Cardiac septum (tissue), 1 donor: ENCODE measurements around the gene DLG2. TPM values are rescaled to one million over a fixed set of nuclear protein-coding genes. Genes with fewer than 3 reads are reported as not detected.

Experiments
- DNase-seq: peaks from one replicate; pipeline ENCODE4 v3.0.0-alpha.2; 2020; ENCODE audit warnings: low spot score
- intact Hi-C: fragments of 100-400 bp; cut with DNase I; formaldehyde crosslinking; loops from one replicate; pipeline ENCODE4 v1.14.0; 2022
- total RNA-seq: library from RNA; stranded (reverse); fragmentation: NEBNext Ultra II Directional; extraction: Animal tissue kit (Norgen Biotek cat#: 25700); gene quantifications from one replicate; pipeline ENCODE4 v1.2.1, GENCODE V29; 2021
- donor health status: DM: no; HTN: no; CAD: no.

DLG2 gene
- total RNA-seq, 1 donor from 2014 or later: 9.9 TPM

DNA sequence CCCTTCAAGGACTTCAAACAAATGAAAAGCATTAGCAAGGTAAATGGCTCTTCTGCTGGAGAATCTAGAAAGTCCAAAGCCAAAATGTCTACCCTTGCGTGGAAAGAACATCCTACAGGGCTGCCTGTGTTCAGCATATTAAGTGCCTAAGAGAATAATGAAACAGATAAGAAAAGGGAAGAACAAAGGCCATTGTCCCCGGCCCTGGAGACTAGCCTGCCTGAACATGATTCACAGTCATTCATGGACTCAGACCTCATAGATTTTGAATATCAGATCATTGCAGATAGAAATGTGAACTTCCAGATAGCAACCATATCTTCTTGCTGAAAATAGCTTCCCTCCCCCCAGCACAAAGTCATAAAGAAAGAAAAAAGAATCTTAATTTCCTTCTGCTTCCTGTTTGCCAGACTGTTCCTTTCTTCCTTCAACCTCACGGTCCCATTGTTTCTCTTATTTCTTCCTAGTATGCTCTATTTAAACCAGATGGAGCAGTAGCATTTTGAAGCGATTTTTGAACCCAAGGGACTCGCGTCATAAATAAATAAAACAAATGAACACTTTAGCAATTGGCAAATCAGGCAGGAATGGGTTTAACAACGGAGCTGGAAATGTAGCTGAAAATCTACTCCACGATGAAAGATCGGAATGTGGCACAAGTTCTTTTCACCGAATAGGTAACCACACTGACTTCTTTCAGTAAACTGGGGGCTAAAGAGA lies 1932.8 kb downstream of the DLG2 start:
- no peak for DNase-seq
- intact Hi-C loops: no loop called here

DNA sequence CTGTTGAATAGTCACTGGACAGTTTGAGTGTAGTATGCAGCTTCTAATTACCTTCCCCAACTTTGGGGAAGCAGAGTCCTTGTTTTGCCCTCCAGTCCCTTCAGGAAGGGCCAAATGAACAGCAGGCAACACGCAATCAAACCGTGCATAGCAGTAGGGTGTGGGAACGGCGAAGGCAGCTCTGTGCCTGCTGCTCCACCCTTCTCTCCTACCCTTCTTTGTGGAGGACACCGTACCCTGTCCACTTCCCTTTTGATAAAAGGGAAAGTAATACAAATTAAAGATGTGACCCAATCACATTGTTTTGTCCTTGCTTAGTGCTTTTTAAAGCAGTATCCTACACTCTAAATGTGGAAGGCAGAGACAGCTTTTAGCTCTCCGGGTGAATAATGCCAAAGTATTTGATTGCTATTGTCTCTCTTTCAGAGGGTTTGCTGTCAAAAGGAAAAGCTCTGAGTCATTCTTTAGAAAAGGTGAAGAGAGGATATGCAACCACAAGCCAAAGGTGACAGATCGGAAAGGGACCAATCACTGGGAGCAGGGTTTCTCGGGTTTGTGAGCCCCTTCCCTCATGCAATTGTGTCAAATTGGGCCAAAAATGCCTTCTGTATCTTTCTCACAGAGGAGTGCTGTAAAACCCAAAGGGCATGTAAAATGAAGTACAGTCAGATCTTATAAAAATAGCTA lies 1933.7 kb downstream of the DLG2 start:
- DNase-seq: no peak
- intact Hi-C loops: no loop called here

DNA sequence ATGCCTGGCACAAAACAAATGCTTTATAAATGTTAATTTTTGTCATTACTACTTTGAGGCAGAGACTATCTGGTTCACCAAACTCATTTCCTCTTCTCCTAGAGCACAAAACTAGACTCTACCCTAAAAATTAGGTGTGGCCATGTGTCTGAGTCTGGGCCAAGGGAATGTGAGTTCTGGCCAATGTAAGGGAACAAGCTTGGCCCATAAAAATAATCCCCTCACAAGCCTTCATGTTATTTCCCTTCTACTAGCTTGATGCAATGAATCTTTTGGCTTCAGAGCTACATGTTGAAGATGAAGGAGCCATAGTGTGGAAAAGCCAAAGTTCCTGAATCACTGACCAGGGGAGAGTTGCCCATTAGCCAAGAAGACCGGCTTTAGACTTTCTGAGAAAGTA lies 1934.5 kb downstream of the DLG2 start:
- intact Hi-C loops: no loop called here
- DNase-seq: no peak

DNA sequence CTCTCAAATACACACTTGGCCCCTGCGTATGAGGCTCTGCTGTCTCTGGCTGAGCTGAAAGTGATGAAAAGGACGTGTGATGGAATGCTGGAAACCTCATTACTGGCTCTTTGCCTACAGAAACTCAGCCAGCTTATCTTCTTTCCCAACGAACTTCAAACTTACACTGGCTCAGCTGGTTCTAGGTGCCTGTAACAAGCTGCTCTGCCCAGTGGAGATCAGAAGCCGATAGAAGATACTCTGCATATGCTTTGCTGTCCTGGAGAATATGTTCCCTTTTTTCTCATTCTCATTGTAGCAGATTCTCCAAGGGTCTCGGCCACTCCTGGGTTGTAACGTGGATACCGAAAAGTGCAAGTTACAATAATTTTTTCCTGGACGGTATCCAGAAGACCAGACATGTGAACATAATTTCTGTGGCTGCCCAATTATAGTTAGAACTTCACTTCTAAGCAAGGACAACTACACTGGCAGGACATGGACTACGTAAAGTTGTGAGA lies 1935.6 kb downstream of the DLG2 start:
- intact Hi-C loops: no loop called here
- DNase-seq: no peak

DNA sequence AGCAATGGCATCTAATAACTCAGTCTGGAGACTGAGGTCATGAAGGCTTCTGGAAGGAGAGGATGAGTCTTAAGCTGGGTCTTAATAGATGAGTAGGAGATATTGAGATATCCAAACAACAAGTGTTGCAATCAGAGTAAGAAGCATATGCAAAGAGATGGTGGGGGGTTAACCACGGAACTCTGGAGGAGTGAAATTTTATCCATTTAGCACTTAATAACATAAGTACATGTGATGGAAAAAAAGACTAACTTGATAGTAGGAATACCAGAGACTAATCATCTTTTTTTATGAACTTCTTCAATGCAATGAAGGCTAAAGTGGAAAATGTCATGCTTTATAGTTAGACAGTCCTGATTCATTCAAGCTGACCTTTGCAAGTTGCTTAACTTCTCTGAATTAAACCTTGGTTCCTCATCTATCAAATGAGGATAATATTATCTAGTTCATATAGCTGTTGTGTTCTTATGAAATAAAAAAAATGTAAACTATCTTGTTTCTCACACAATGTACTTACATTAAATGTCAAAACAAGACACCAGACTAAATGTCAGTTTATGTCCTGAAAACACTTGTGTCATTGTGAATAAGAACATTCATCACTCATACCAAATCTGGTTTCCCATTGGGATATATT lies 1937.9 kb downstream of the DLG2 start:
- DNase-seq: no peak
- intact Hi-C loops: no loop called here

DNA sequence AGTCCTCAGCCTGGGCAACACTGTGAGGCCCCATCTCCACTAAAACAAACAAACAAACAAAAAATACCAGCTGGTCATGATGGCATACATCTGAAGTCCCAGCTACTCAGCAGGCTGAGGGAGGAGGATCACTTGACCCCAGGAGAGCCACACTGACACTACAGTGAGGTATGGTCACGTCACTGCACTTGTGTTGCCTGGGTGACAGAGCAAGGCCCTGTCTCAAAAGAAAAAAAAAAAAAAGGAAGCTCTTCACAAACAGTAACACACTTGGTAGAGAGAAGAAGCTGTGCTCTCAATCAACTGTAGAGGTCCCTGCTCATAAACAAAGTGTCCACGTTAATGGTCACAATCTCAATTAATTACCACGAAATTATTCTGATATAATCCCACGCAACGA lies 1939.4 kb downstream of the DLG2 start:
- intact Hi-C loops: no loop called here

DNA sequence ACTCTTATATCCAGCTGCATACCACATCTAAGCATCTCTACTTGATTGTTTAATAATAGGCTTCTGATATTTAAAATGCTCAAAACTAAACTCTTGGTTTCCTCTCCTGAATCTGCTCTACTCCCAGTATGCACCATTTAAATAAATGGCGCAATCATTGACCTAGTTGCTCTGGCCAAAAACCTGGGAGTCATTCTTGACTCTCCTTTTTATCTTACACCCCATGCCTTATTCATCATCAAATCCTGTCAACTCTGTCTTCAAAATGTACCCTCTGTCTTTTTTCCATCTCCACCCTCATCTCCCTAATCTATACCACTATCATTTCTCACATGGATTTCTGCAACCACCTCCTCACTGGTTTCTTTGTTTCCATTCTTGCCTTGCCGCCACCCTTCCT lies 1941.4 kb downstream of the DLG2 start:
- intact Hi-C loops: no loop called here

More for the DNA sequence above, 1939.4 kb downstream of the DLG2 start:
- no peak for DNase-seq

DNA sequence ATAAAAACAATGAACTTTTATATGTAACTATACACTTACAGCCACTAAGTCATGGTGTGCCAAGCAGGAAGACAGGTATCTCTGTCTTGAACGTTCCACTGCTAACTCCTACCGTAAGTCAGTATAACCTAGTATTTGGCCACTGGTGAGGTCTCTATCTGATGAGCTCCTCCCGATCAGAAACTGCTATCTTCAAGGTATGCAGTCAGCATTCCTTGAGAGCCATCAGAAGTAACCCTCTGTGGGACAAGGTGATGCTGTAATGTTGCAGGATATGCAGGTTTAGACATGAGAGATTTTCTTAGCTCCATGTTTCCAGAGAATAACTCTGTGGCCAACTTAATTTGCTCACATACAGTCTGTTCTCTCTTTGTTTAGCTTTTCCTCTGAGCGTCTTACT lies 1943.1 kb downstream of the DLG2 start:
- intact Hi-C loops: no loop called here
- no peak for DNase-seq

More for the DNA sequence above, 1941.4 kb downstream of the DLG2 start:
- no peak for DNase-seq

DNA sequence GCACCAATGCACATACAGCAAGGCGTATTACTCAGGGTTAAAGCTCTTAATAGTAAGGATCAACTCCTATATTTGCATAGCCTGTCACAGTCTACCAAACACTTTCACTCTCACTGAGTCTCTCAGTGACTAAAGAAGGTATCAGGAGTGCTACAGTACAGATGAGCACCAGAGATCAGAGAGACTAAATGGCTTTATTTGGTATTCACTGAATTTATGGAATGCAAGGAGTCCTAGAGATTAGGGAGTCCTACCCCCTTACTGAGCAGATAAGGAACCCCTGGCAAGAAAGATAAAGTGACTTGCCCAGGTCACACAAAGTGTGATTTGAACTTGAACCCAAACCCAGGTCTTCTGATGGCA lies 1944.6 kb downstream of the DLG2 start:
- intact Hi-C loops: no loop called here
- DNase-seq: no peak

DNA sequence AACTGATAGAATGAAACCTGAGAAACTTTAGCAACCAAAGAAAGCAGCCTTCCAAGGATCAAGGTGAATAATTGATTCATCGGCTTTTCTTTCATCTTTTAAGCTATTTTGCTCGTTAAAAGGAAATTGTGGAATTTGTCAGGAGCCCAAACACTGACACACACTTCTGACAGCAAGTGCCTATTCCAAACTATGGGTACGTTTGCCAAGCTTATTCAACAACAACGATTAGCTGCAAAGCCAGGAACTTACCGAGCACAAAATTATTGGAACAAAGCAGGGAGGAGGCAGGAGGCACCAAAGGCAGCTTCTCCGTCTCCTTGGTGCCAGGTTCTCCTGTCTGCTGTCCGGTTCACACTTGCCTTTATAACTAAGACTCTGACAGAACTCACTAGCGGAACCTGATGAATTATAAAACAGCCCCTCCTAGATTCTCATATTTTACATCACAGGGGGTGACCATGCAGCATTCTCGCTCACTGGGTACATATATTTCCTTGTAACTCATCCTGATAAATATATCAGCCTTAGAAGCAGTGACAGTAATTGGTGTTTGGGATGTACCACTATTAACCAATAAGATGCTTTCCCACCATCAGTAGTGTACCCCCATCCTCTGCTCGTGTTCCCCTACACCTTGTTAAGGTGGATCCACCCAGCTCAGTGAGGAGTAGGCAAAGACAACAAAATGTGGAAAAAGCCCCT lies 1945.1 kb downstream of the DLG2 start:
- intact Hi-C loops: no loop called here
- DNase-seq: no peak

DNA sequence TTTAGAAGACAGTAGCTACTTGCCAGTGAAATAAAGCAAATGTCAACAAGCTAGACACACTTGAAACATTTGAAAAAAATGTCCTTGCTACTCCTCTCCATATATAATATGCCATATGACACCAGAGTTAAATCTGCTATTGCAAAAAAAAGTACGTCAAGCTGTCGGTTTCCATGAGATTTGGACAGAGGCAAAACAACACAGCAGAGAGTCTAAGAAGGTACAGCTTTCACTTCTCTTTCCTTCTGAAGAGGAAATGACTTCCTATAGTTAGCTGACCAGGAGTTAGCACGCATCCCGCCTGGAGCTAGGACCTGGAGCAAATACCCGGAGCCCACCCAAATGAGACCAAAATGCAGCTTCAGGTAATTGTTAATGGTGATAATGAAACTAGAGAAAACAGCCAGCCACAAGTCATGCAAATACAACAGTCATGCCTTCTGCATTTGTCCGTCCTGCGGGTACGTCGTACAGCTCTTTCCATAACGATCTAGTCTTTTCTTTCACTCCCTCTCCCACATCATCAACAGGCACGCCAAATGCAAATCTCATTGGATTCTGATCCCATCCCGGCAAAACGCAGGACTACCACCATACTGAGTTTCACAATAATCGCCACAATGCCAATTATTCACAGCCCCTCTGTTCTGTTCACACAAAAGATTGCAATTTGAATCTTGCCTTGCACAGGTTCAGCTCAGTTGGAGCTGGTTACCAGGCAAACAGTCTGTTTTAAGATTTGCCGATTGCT lies 1945.9 kb downstream of the DLG2 start:
- DNase-seq: no peak
- intact Hi-C loops: no loop called here

DNA sequence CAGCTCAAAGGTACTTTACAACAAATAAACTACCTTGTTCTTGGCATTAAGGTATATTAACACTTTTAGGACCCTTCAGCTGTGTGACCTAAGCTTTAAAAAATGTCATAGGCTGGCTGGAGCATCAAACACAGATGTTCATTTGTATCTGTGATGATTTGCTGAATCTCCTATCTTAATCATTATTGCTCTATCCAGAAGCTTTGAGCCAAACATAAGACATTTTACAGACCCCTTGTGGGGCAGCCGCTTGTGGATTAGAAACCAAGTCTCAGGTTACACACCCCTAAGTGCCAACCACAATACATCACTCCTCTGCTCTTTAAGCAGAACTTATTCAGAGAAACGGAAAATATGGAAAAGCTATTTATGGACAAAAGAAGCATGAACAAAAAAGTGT lies 1946.8 kb downstream of the DLG2 start:
- intact Hi-C loops: no loop called here
- DNase-seq: no peak

DNA sequence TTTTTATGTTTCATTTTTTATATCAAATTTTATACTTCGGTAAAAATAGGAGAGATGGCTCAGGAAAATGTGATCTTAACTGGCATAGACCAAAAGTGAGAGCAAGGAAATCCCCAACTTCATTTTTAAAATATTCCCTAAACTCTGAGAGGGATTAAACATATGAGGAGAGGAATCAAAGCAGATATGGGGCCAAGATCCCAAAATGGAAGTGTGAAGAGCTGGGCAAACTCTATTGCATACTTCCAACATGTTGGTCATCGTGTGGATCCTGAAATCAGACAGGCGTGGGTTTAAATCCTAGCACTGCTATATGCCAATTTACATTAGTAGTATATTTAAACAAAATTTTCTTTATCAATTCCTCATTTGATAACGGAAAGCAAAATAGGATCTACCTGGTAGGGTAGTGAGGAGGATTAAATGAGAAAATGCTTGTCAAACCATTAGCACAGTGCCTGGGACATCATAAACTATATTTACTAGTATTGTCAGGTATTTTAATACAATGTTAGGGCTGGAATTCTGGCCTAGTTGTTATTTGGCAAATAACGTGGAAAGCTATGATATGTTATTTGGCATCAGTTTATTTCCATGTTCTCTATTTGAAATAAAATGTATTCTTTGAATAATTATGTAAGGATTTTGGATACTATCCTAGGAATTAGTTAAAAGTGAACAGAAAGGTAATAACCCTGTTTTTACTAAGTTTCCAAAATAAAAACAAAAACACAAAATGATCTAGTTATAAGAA lies 1948.1 kb downstream of the DLG2 start:
- DNase-seq: no peak
- intact Hi-C loops: no loop called here

DNA sequence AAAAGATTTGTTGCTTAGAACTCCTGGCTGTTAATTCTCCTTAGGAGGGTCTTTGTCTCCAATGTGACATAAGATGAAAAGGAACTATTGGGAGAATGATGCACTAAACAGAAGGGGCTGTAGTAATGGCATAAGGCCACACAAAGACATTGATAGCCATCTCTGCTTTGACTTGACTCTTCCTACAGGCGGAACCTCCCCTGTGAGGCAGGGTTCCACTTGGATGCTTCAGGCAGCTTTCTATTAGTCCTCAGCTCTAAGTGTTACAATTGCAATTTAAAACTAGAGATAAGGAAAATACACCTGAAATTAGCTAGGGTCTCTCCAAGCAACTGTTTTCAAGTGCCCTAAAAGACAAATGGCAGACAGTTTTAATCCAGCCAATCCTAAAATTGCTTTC lies 1949.4 kb downstream of the DLG2 start:
- no peak for DNase-seq
- intact Hi-C loops: no loop called here

DNA sequence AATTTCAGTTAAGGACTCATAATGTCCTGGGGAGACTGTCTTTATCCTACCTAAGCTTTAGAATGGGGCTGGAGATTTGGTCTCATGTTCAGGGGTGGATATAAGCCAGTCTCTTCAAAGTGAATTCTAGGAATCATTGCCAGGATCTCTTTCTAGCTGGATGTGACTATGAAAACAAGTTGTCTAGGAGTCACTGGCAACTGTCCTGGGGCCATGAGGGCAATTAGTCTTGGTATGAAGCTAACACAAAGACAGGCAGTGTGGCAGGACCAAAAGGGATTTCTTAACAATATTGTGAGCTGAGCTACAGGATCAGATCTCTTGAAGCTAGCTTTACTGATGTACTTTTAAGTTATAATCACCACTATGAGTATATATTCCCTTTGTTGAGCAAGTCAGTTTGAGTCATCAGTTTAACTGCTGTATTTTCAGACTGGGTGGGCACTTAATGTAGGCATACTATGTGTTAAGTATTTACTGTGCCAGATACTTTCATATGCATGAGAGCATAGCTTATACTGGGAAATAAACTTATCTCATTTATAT lies 1951.0 kb downstream of the DLG2 start:
- no peak for DNase-seq
- intact Hi-C loops: no loop called here

DNA sequence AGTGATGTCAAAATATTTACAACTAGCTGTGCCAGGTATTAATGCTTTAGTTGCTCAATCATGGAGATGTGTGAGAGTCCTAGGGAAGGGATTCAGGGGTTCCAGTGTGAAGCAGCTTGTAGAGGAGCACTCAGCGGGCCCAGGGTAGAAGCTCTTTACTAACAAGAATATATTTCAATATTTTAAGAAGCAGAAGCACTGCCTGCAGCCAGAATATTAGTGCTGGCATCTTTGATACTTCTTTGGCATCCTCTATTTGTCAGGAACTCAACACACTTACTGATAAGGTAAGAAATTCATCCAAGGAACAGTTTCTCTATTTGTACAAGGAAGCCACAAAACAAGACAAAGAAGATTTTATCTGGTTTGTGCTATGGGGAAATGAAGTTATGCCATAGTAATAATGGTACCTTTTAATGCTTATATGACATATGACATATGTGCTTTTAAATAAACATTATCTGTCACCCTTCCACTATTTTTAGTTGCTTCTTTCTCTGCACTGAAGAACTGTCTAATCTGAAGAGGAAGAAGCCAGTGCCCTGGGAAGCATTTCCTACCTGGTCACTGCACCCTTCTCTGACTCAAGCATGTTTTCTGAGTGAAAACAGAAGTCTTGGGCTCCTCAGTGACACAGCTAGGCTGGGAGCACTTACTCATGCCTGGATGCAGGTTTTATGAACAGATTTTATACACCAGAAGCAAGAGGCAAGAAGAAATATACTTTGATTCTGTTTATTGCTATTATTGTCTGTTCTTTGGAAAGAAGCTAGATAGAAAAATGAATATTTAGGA lies 1952.8 kb downstream of the DLG2 start:
- intact Hi-C loops: no loop called here
- no peak for DNase-seq

DNA sequence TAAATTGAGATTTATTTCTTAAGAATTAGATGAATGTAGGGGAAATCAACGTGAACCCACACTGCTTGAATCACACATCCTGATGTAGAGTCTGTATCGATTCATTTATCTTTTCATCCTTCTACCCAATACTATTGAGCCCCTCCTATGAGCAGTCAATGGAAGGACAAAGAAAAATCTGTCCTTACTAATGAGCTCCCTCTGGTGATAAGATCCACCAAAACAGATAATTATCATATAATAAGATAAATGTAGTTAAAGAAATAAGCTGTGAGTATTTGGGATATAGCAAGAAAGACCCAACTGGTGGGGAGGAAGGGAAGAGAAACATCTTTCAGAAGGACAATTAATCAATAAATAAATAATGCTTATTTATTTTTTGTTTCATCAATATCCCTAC lies 1955.9 kb downstream of the DLG2 start:
- intact Hi-C loops: no loop called here
- no peak for DNase-seq

DNA sequence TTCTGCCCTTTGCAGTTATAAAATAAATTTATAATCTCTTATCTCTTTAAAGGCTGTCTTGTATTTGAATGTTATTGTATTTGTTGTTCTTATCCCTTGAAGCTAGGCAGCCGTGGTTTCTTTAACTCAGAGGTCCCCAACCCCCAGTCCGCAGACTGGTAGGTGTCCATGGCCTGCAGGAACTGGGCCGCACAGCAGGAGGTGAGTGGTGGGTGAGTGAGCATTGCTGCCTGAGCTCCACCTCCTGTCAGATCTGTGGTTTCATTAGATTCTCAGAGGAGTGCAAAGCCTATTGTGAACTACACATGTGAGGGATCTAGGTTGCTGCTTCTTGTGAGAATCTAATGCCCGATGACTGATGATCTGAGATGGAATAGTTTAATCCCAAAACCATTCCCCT lies 1961.0 kb downstream of the DLG2 start:
- no peak for DNase-seq
- intact Hi-C loops: no loop called here
